HG02884 (cell line): ENCODE measurements around the gene UBE2E2.
"Not testable (repeated sequence)": the region's sequence is repeated elsewhere in the genome, so short reads cannot be mapped to it uniquely, and the experiment has no call there.

ENCODE experiments used
- ATAC-seq: cut with Tn5 transposase; IDR thresholded peaks from one replicate; pipeline ENCODE4 v1.9.1; 2021; ENCODE audit warnings: mild to moderate bottlenecking, moderate library complexity; ENCODE audit not compliant: unreplicated experiment

Gene UBE2E2

DNA sequence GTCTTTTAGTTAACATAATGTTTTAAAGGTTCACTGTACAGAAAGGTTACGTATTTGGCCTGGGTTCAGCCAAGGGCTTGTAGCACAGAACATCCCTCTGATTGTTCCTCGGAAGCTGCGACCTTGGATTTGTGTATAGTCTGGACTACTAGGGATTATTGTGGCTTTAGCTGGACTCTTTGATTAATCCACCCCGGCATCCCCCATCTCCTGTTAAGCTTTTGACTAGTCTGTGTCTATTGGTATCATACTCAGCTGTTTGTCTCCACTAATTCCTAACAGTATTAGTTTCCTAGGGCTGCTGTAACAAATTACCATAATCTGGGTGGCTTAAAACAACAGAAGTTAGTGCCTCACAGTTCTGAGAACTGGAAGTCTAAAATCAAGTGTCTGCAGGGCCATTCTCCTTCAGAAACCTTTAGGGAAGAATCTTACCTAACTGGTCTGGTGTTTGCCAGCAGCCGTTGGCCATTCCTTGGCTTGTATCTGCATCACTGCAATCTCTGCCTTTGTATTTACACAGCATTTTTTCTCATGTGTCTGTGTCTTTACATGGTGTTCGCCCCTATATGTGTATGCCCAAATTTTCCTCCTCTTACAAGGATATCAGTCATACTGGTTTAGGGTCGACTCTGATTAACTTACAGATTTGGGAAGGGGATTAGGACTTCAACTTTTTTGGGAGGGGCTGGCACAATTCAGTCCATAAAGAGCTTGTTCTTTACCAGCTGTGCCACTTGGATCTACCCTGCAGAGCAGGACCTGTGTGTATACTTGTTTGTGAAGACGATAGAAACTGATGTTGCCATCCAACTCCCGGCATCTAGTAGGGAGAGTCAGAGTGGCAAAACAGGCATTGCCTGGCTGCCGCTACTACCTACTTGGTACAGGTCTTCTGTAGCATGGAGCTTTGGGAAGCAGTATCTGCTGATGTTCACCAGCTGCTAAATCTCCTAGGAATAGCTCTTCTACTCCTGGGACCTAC, 117.8 kb downstream of the UBE2E2 start:
- no peak for ATAC-seq

DNA sequence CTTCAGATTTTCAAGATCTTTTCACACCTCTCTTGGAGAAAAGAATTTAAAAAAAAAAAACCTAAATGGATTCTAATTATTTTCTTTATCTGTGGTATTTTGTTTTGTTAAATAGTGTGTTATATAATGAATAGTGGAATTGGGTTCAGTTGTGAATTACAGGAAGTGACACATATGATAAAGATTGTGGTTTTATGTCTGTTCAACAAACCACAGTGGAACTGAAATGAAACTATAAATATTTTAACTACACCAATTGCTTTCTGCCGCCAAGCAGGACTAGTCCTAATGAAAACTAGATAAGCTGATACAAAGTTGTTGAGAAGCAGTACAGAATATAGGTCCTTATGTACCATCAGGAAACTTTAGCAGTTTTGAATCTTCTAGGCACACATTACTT, 121.6 kb downstream of the UBE2E2 start:
- peak; percentile 55 for ATAC-seq

DNA sequence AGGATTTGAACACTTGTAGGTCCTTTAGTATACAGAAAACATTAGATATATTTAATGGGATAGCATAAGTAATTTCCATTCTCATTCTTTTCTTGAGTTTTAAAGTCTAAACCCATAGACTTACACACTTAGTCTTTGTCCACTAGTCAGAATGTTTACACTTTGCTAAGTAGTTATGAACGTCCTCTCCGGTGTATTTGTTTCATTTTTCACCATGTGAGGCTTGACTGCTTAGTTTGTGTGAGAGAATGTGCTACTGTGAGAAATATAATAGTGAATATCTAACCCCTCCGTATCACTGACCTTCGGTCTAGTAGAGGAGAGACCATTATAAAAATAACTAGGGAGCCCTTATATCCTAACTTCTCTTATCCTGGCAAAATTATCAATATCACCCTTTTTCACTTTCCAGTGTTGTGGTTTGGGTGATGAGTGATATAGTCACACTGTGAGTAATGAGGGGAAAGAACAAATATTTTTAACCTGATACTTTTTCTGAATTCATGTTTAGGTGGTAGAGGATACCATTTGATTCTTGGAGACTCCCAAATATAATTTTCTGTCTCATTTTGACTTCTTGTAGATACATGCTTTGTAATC, 122.4 kb downstream of the UBE2E2 start:
- peak; percentile 77 for ATAC-seq

- no peak for ATAC-seq
Observed at GRCh38 chr3:23329471-23330105, 126.5 kb downstream of the UBE2E2 start.

DNA sequence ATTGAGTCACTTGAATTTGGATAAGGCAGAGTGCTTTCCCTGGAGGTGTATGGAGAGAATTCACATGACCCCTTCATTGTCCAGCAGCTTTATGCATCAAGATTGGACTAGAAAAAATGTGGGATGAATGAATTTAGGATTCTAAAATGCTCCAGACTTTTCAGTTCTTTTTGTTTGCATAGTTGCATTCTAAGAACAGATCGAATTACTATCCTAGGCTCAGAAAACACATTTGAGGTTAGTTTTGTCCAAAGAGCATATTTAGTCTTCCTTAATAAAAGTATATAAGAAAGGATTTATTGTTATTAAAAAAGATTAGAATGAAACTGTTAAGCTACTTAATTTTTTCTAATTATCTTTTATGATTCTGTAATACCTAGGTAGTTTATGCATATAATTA, 127.4 kb downstream of the UBE2E2 start:
- no peak for ATAC-seq

- no peak for ATAC-seq
Observed at GRCh38 chr3:23331141-23331935, 128.2 kb downstream of the UBE2E2 start.

DNA sequence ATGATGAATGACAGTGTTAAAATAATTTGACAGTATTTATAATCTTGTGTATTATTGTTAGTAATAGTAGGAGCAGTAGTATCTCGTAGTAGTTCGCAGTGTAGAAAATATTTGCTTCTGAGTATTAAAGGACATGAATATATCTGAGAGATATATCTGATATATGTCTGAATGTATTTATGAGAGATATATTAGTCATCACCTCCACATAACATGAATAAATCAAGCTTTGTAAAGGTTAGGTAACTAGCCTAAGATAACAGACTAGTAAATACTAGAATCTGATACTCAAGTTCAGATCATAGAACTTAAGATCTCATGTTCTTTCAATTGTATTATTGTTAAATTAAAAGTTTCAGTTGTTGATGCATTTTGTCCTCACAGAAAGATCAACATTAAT, 130.5 kb downstream of the UBE2E2 start:
- no peak for ATAC-seq

DNA sequence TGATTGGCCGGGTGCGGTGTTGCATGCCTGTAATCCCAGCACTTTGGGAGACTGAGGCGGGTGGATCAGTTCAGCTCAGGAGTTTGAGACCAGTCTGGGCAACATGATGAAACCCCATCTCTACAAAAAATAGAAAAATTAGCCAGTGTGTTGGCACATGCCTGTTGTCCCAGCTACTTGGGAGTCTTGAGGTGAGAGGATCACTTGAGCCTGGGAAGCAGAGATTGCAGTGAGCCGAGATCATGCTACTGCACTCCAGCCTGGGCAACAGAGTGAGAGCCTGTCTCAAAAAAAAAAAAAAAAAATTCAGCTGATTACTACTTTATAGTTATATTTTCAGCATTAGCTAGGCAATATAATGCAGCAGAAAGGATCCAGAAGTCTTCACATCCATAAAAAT, 133.7 kb downstream of the UBE2E2 start:
- not testable (repeated sequence) for ATAC-seq

DNA sequence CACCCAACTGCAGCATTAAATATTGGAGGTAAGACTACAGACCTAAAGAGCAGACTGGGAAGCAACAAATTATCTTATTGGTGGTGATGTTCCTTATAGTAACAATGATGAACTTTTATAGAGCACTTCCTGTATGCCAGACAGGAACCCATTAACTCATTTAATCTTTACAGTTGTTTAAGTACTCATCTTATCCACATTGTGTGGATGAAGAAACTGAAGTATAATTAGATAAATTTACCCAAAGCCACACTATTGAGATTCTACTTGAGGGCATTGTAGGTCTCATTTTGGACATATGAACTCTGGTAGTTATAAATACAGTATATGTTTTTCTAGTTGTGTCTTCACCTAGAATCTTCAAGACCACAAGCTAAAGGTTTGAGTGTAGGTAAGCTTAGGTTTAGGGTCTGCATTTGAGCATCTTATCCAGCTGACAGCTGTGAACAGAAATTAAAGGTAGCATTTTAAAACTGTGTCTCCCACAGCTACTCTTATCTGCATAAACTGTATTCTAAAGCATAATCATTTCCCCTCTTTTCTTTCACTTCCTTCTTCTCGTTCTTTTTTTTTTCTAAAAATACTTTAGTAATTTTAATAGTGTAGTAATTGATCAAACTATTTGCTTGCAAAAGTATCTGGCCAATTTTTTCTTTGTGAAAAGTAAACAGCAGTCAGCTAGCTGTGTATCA, 138.2 kb downstream of the UBE2E2 start:
- peak; percentile 70 for ATAC-seq

DNA sequence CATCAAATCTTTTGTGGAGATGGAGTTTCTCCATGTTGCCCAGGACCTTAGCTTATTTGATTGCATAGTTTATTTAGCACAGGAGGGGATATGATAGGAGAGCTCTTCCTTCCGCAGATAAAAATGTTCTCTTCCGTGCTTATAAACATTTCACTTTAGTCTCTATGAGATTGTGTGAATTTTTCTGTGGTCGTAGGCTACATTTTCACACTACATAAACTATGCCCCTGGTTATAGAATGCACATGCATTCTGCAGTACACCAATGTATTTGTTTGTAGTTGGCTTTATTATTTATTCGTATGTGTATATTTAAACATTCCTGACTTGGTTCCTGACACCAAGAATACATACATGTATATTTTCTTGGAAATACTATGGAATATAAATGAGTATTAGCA, 139.2 kb downstream of the UBE2E2 start:
- no peak for ATAC-seq

DNA sequence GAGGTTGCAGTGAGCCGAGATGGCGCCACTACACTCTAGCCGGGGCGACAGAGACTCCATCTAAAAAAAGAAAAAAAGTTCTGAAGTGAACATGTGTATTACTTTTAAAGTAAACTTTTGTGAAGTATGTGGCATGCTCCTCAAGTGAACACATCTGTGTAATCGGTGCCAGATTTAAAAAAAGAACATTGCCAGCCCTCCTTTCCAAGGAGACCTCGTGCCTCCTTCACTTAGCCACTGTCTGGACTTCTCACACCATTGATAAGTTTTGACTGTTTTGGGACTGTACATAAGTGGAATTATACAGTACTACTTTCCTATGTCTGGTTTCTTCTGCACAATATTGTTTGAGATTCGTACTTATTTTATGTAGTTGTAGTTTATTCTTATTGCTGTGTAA, 140.4 kb downstream of the UBE2E2 start:
- ATAC-seq = no peak

DNA sequence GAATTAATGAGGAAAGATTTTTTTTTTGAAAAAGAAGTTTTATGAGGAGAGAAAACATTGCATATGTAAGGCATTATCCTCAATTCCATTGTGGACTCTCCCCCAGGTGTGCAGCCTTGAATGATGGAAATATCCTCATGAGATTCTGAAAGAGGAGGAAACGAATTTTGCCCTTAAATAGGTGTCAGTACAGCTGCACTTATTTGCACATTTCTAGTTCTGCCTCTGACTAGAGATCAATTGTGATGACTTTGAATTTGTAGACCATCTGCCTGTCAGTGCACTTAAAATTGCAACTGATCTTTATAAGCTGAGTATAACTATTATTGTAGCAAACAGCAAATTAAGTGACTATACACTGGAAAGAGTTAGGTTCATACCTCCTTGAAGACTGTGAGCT, 141.8 kb downstream of the UBE2E2 start:
- no peak for ATAC-seq

DNA sequence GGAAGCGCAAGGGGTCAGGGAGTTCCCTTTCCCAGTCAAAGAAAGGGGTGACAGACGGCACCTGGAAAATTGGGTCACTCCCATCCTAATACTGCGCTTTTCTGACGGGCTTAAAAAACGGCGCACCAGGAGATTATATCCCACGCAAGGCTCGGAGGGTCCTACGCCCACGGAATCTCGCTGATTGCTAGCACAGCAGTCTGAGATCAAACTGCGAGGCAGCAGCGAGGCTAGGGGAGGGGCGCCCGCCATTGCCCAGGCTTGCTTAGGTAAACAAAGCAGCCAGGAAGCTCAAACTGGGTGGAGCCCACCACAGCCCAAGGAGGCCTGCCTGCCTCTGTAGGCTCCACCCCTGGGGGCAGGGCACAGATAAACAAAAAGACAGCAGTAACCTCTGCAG, 146.3 kb downstream of the UBE2E2 start:
- ATAC-seq = not testable (repeated sequence)

GRCh38 chr3:23356169-23356568, 153.0 kb downstream of the UBE2E2 start:
- no peak for ATAC-seq

GRCh38 chr3:23356923-23357322, 153.8 kb downstream of the UBE2E2 start:
- ATAC-seq = no peak

- ATAC-seq = no peak
Observed at GRCh38 chr3:23359116-23359515, 156.0 kb downstream of the UBE2E2 start.

GRCh38 chr3:23365066-23365465, 161.9 kb downstream of the UBE2E2 start:
- ATAC-seq = no peak

GRCh38 chr3:23368731-23369130, 165.6 kb downstream of the UBE2E2 start:
- ATAC-seq = no peak

DNA sequence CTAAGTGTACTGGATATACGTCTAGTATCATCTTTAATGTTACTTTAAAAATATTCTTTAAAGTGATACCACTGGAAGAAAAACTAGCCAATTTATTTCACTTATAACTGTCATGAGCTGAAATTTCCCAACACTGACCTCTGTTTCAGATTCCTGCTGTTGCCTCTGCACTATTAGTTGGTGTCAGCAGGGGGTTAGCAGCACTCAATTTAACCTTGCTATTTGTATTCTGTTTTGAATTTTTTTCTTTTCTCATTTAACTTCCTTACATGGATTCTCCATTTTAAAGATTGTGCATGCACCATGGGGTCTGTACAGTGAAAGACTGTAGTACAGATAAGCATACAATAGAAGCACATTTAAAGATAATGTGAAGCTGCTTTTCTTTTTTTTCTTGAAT, 169.2 kb downstream of the UBE2E2 start:
- no peak for ATAC-seq

GRCh38 chr3:23376516-23377248, 173.6 kb downstream of the UBE2E2 start:
- ATAC-seq = no peak
